PC-9 (cell line): ENCODE data around the gene PKNOX2. TPM values are rescaled to one million over a fixed set of nuclear protein-coding genes. Genes with fewer than 3 reads are reported as not detected.

ENCODE experiments used
- BruUV-seq: library from RNA; stranded (reverse); fragments of 400-500 nt; replicated peaks from 2 replicates; lab custom pipeline; 2021; lab: Mats Ljungman, UMichigan
- CTCF ChIA-PET: fragments of 300-600 bp; sonication (Branson Sonifier 250); formaldehyde crosslinking; loops from one replicate; lab custom pipeline; 2022; ENCODE audit warnings: antibody characterized with exemption; lab: Charles Lee
- POLR2A ChIA-PET: fragments of 300-600 bp; sonication (Branson Sonifier 250); formaldehyde crosslinking; loops from one replicate; lab custom pipeline; 2022; ENCODE audit warnings: antibody characterized with exemption; ENCODE audit not compliant: unreplicated experiment; lab: Charles Lee
- DNase-seq, 2 experiments: peaks; one replicate each; pipeline versions ENCODE4 v3.0.0 to v3.0.0-alpha.2; 2015 to 2022; ENCODE audit warnings: mixed read lengths in 1 of 2
- H2AFZ ChIP-seq: fragments of 200-600 bp; sonication (generic); 2 replicates; pipeline ENCODE4 v1.8.1; 2017; ENCODE audit warnings: antibody characterized with exemption
- H3F3A ChIP-seq: fragments of 200-600 bp; sonication (generic); 2 replicates; pipeline ENCODE4 v1.8.1; 2017; ENCODE audit warnings: antibody characterized with exemption, mild to moderate bottlenecking, low read depth; ENCODE audit not compliant: insufficient read depth
- H3K27ac ChIP-seq: fragments of 200-600 bp; sonication (generic); 2 replicates; pipeline ENCODE4 v1.6.1; 2016; ENCODE audit warnings: mixed run types
- H3K27me3 ChIP-seq: fragments of 200-600 bp; sonication (generic); 2 replicates; pipeline ENCODE4 v1.6.1; 2016; ENCODE audit warnings: low read depth, mixed run types; ENCODE audit not compliant: insufficient read depth
- H3K36me3 ChIP-seq: fragments of 200-600 bp; sonication (generic); 2 replicates; pipeline ENCODE4 v1.6.1; 2016; ENCODE audit warnings: low read depth, mixed run types
- H3K4me1 ChIP-seq: fragments of 200-600 bp; sonication (generic); replicated peaks from 2 replicates; pipeline ENCODE4 v1.6.1; 2016; ENCODE audit warnings: mixed run types; ENCODE audit not compliant: insufficient read depth
- H3K4me2 ChIP-seq: fragments of 200-600 bp; sonication (generic); 2 replicates; pipeline ENCODE4 v1.6.1; 2017; ENCODE audit warnings: mixed run types
- H3K4me3 ChIP-seq: fragments of 200-600 bp; sonication (generic); 2 replicates; pipeline ENCODE4 v1.6.1; 2016; ENCODE audit warnings: mixed run types
- H3K79me2 ChIP-seq: fragments of 200-600 bp; sonication (generic); 2 replicates; pipeline ENCODE4 v1.6.1; 2017; ENCODE audit warnings: low read depth, mixed run types
- H3K9me2 ChIP-seq: fragments of 200-600 bp; sonication (generic); 2 replicates; pipeline ENCODE4 v1.8.1; 2017; ENCODE audit warnings: mild to moderate bottlenecking; ENCODE audit not compliant: insufficient read depth
- H3K9me3 ChIP-seq: fragments of 200-600 bp; sonication (generic); 2 replicates; pipeline ENCODE4 v1.8.1; 2016; ENCODE audit warnings: low read depth; ENCODE audit not compliant: insufficient read depth
- H4K20me1 ChIP-seq: fragments of 200-600 bp; sonication (generic); 2 replicates; pipeline ENCODE4 v1.8.1; 2017; ENCODE audit not compliant: insufficient read depth
- CTCF ChIP-seq: fragments of 200-600 bp; sonication (generic); conservative IDR thresholded peaks from 2 replicates; pipeline ENCODE4 v1.6.1; 2017; ENCODE audit warnings: mixed run types, antibody characterized with exemption, mild to moderate bottlenecking, moderate library complexity
- EZH2 ChIP-seq: fragments of 200-600 bp; sonication (generic); IDR thresholded peaks from 2 replicates; pipeline ENCODE4 v1.8.0; 2017; ENCODE audit warnings: antibody characterized with exemption, low read depth
- intact Hi-C: fragments of 100-400 bp; cut with micrococcal nuclease; formaldehyde crosslinking; loops from one replicate; pipeline ENCODE4 v1.10.0; 2022; ENCODE audit not compliant: unreplicated experiment
- total RNA-seq: library from RNA; stranded (reverse); gene quantifications from 2 replicates; pipeline ENCODE4 v1.2.3, GENCODE V29; 2021

Gene PKNOX2
- total RNA-seq, 1 experiment from 2014 or later, result not detected

GRCh38 chr11:125174686-125175085 lies 10.1 kb downstream of the PKNOX2 start:
- no peaks in the 10 kb centered on the region for H3K79me2 ChIP-seq
- DNase-seq, result no peak
- H4K20me1 ChIP-seq, result no peaks in the 10 kb centered on the region
- no peaks in the 10 kb centered on the region for H3K9me3 ChIP-seq
- ChIA-PET CTCF (no interaction called here), POLR2A (no interaction called here)
- H3K27ac ChIP-seq, result no peak overlapping the region
- TF ChIP-seq CTCF, result no peak
- TF ChIP-seq EZH2, result no peak
- H3F3A ChIP-seq, result no peaks in the 10 kb centered on the region
- no peak overlapping the region for H2AFZ ChIP-seq
- BruUV-seq, result no TSS peak
- H3K36me3 ChIP-seq, result no peaks in the 10 kb centered on the region
- intact Hi-C loops, result no loop called here
- peaks cover 16% of the 10 kb centered on the region for H3K27me3 ChIP-seq
- no peaks in the 10 kb centered on the region for H3K9me2 ChIP-seq
- no peak overlapping the region for H3K4me3 ChIP-seq
- H3K4me1 ChIP-seq, result no peaks in the 10 kb centered on the region
- no peak overlapping the region for H3K4me2 ChIP-seq

GRCh38 chr11:125175166-125175565 lies 10.6 kb downstream of the PKNOX2 start:
- Histone ChIP-seq H4K20me1 (no peaks in the 10 kb centered on the region), H3K27me3 (peaks cover 16% of the 10 kb centered on the region), H3K9me2 (no peaks in the 10 kb centered on the region), H3K4me3 (no peak overlapping the region), H3K27ac (no peak overlapping the region), H3K4me1 (no peaks in the 10 kb centered on the region), H3K9me3 (no peaks in the 10 kb centered on the region), H3K4me2 (no peak overlapping the region), H3K79me2 (no peaks in the 10 kb centered on the region), H2AFZ (no peak overlapping the region), H3K36me3 (no peaks in the 10 kb centered on the region), H3F3A (no peaks in the 10 kb centered on the region)
- TF ChIP-seq CTCF (no peak), EZH2 (no peak)
- ChIA-PET CTCF (no interaction called here), POLR2A (no interaction called here)
- DNase-seq, result no peak
- BruUV-seq, result no TSS peak
- intact Hi-C loops, result no loop called here

GRCh38 chr11:125175896-125176575 lies 11.5 kb downstream of the PKNOX2 start:
- intact Hi-C loops, result no loop called here
- Histone ChIP-seq H3K27me3 (peaks cover 16% of the 10 kb centered on the region), H3K36me3 (no peaks in the 10 kb centered on the region), H4K20me1 (no peaks in the 10 kb centered on the region), H3K4me2 (no peak overlapping the region), H3K4me1 (no peaks in the 10 kb centered on the region), H3K79me2 (no peaks in the 10 kb centered on the region), H3K9me2 (no peaks in the 10 kb centered on the region), H3K4me3 (no peak overlapping the region), H3F3A (no peaks in the 10 kb centered on the region), H2AFZ (no peak overlapping the region), H3K9me3 (no peaks in the 10 kb centered on the region), H3K27ac (no peak overlapping the region)
- no peak for DNase-seq
- TF ChIP-seq CTCF (no peak), EZH2 (no peak)
- CTCF ChIA-PET, result no interaction called here
- POLR2A ChIA-PET, result no interaction called here
- no TSS peak for BruUV-seq
